Naive B cell (primary cell): ENCODE data around the gene TMEM53. TPM values are rescaled to one million over a fixed set of nuclear protein-coding genes. Genes with fewer than 3 reads are reported as not detected.
"Not testable (repeated sequence)": the region's sequence is repeated elsewhere in the genome, so short reads cannot be mapped to it uniquely, and the experiment has no call there.

Experiments used
- ATAC-seq, 2 donors: fragments of 150-1000 bp; cut with Tn5 transposase; 2 replicates each; pipeline ENCODE4 v1.10.0; 2021; ENCODE audit warnings: low read depth in 2 of 2, mild to moderate bottlenecking in 2 of 2, moderate library complexity in 2 of 2
- DNase-seq: peaks from one replicate; pipeline ENCODE4 v3.0.0; 2022
- H3K27ac Mint-ChIP-seq, 6 donors: one replicate each; pipeline ENCODE4 v1.8.0; 2020 to 2022; ENCODE audit warnings: mild to moderate bottlenecking in 6 of 6, mixed read lengths in 6 of 6, moderate library complexity in 5 of 6, inconsistent platforms in 2 of 6
- H3K27me3 Mint-ChIP-seq, 3 donors: one replicate each; pipeline ENCODE4 v1.8.0; 2021 to 2022; ENCODE audit warnings: mixed read lengths in 3 of 3, mild to moderate bottlenecking in 1 of 3
- H3K36me3 Mint-ChIP-seq, 2 donors: one replicate each; pipeline ENCODE4 v1.8.0; 2020 to 2022; ENCODE audit warnings: mixed read lengths in 2 of 2, inconsistent platforms in 1 of 2, mild to moderate bottlenecking in 1 of 2
- H3K4me1 Mint-ChIP-seq, 3 donors: one replicate each; pipeline ENCODE4 v1.8.0; 2020 to 2022; ENCODE audit warnings: mixed read lengths in 3 of 3, inconsistent platforms in 1 of 3, mild to moderate bottlenecking in 1 of 3, moderate library complexity in 1 of 3
- H3K4me3 Mint-ChIP-seq, 8 donors: one replicate each; pipeline ENCODE4 v1.8.0; 2020 to 2022; ENCODE audit warnings: mild to moderate bottlenecking in 8 of 8, mixed read lengths in 8 of 8, moderate library complexity in 8 of 8, inconsistent platforms in 2 of 8
- H3K9me3 Mint-ChIP-seq, 7 donors: one replicate each; pipeline ENCODE4 v1.8.0; 2020 to 2022; ENCODE audit warnings: mixed read lengths in 7 of 7, mild to moderate bottlenecking in 5 of 7, inconsistent platforms in 2 of 7, moderate library complexity in 1 of 7
- polyA plus RNA-seq, 6 donors: library from polyadenylated mRNA; unstranded; fragments of 300-500 nt; fragmentation: Illumina TruSeq; gene quantifications; one replicate each; pipeline ENCODE4 v1.2.3, GENCODE V29; 2021; ENCODE audit warnings: low read depth in 6 of 6

TMEM53 gene
- polyA plus RNA-seq, 6 donors from 2014 or later = 1.2 to 10.3 (median 7.4) TPM

DNA sequence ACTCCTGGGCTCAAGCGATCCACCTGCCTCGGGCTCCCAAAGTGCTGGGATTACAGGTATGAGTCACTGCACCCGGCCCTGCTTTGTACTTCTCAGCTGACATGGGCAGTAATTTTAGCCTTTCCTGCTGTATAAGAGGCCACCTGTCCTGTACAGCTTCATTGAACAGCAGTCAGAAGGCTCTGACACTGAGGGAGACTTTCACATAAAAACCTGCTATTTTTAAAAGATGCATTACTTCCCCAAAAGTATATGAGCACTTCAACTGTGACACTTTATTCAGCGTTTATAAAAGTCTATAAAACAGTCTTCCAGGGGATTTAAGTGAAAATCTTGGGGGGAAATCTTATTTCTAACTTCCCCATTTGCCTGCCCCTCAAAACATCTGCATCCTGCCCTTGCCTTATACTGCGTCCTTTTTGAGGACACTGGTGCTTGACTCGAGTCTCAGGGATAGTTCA is 39.1 kb upstream of the TMEM53 start:
- peak overlapping the region; percentile 86 to 98 (median 96) for H3K27ac Mint-ChIP-seq
- peaks cover 44 to 74% (median 68%) of the 10 kb centered on the region in 3 donors for H3K4me1 Mint-ChIP-seq

DNA sequence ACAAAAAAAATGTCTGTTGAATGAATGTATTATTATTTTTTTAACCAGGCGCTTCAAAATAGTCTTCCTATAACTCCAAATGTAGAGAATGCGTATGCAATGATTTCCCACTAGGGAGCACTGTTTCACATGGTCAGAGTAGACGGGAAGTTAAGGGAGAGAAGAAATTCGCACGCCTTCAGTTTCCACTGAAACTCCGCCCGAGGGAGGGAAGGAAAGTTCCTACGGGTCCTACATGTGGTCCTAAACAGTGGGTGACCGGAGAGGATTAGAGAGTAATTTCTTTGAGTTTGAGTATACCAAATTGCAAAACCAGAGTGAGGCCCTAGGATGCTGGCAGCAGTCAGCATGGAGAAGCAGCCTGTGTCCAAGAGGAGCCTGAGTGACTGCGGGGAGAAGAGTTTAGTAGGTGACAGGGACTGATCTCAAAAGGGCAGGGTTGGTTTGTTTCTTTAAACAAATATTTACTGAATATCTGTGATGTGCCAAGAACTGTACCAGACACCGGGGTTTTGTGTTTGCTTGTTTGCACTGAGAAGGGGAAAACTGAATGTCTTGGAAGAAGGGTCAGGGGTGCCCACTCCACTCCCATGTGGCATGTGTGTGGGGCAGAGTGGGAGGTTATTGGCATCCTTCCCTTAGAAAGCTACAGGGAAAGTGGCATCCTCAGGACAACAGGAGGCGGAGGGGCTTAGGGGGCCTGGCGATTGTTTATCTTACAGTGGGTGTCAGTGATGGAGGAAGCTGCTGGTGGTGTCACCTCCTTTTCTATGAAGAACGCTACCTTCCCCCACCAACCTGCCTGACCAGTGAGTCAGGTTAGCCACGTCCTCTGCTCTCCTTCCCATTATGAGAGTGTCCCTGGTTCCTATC is 33.9 kb upstream of the TMEM53 start:
- H3K4me1 Mint-ChIP-seq = peaks cover 18 to 40% (median 33%) of the 10 kb centered on the region in 3 donors
- H3K27ac Mint-ChIP-seq = peak overlapping the region in 4 of 6 donors; percentile 1 to 89 (median 35)
- H3K27me3 Mint-ChIP-seq = no peaks in the 10 kb centered on the region
- ATAC-seq (peak; percentile 63 to 71), DNase-seq (peak; percentile 55)
- no peaks in the 10 kb centered on the region for H3K36me3 Mint-ChIP-seq
- H3K4me3 Mint-ChIP-seq = peak overlapping the region; percentile 13 to 91 (median 65)
- H3K9me3 Mint-ChIP-seq = no peaks in the 10 kb centered on the region

More for the DNA sequence above, 39.1 kb upstream of the TMEM53 start:
- peaks cover 0 to 1% (median 0%) of the 10 kb centered on the region in 7 donors for H3K9me3 Mint-ChIP-seq
- peak overlapping the region; percentile 33 to 91 (median 80) for H3K4me3 Mint-ChIP-seq
- peak; percentile 74 to 77 for ATAC-seq
- no peaks in the 10 kb centered on the region for H3K36me3 Mint-ChIP-seq
- no peaks in the 10 kb centered on the region for H3K27me3 Mint-ChIP-seq
- DNase-seq = peak; percentile 65

DNA sequence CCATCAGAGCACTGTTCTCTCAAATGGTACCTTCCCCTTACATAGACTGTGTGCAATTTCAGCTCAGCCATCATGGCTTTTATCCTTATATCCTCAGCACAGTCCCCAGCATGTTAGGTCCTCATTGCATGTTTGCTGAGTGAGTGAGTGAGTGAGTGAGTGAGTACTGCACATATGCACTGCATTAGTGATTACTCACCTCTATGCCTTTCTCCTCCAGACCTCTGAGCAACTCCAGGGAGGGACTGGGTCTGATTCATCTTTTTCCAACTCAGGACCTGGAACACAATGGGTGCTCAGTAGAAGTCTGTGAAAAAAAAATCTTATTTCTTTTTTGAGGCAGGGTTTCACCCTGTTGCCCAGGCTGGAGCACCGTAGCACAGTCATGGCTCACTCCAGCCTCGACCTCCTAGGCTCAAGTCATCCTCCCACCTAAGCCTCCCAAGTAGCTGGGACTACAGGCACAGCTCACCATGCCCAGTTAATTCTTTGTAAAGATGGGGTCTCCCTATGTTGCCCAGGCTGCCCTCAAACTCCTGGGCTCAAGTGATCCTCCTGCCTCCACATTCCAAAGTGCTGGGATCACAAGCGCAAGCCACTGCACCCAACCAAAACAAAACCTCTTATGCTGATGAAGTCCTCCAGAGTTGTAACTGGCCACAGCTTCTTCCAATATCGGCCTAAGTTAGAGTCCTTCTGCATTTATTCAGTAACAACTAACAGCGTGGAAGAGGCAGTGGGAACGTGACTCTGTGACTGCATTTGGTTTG is 33.0 kb upstream of the TMEM53 start:
- Mint-ChIP-seq H3K4me1 (peaks cover 18 to 32% (median 24%) of the 10 kb centered on the region in 3 donors), H3K4me3 (no peak overlapping the region), H3K27me3 (no peaks in the 10 kb centered on the region), H3K36me3 (no peaks in the 10 kb centered on the region), H3K27ac (peak overlapping the region in 2 of 6 donors; percentile 28 to 35), H3K9me3 (no peaks in the 10 kb centered on the region)
- ATAC-seq = no peak
- DNase-seq = no peak

DNA sequence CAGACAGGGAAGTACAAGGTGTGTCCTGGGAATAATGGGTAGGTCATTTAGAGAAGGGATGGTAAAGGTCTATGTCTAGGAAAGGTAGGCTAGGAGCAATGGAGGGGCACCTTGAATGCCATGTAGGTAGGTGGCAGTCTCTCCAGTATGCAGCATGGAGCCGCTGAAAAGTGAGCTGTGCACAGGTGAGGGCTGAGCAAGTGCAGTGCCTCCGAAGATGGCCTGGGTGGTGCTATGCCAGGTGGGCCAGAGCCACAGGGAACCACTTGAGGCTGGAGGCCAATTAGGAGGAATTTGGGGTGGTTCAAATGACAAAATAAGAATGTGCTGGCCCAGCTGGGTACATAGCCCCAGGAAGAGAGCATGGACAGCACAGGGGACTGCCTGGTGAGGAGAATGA is 31.7 kb upstream of the TMEM53 start:
- Mint-ChIP-seq H3K36me3 (no peaks in the 10 kb centered on the region), H3K27me3 (no peaks in the 10 kb centered on the region), H3K9me3 (no peaks in the 10 kb centered on the region), H3K27ac (peak overlapping the region in 1 of 6 donors; percentile 70), H3K4me1 (peaks cover 14 to 25% (median 18%) of the 10 kb centered on the region in 3 donors), H3K4me3 (no peak overlapping the region)
- ATAC-seq = no peak
- no peak for DNase-seq

DNA sequence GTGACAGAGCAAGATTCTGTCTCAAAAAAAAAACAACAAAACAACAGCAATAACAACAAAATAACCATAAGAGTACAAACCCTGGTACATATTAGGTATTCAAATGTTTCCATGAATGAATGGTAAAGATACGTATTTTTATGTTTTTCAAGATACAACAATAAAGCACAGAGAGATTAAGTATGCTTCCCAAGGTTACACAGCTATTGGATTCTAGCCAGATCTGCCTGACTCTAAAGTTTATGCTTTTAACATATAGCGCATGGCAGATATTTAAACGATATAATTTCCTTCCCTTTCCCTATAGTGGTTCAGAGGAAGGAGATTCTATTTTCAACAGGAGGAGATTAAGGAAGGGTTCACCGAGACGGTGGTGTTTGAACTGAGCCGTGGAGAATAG is 31.2 kb upstream of the TMEM53 start:
- DNase-seq (no peak), ATAC-seq (no peak)
- H3K27ac Mint-ChIP-seq = peak overlapping the region in 2 of 6 donors; percentile 13 to 70
- H3K36me3 Mint-ChIP-seq = no peaks in the 10 kb centered on the region
- H3K4me1 Mint-ChIP-seq = peaks cover 14 to 22% (median 18%) of the 10 kb centered on the region in 3 donors
- no peaks in the 10 kb centered on the region for H3K9me3 Mint-ChIP-seq
- no peak overlapping the region for H3K4me3 Mint-ChIP-seq
- no peaks in the 10 kb centered on the region for H3K27me3 Mint-ChIP-seq

DNA sequence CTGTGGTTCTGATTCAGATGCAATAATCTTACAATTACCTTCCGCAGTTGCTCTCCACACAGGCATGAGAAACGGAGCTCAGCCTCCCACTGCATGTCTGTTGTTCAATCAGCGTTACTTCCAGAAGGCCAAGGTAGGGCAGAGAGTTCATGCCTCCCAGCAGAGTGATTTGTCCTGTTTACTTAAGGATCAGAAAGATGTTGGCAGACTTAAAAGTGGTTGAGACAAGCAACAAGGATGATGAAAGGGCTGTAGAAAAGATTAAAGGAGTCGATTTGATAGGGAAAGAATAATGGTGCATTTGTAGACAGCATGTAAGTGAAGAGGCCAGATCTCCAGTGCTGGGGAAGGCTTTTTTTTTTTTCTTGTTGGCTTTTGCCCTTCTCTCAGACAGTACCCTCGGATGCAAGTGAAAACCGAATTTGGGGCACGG is 26.9 kb upstream of the TMEM53 start:
- Mint-ChIP-seq H3K27me3 (no peaks in the 10 kb centered on the region), H3K9me3 (no peaks in the 10 kb centered on the region), H3K4me3 (no peak overlapping the region), H3K4me1 (peaks cover 20 to 31% (median 24%) of the 10 kb centered on the region in 3 donors), H3K36me3 (no peaks in the 10 kb centered on the region), H3K27ac (no peak overlapping the region)
- ATAC-seq = no peak
- no peak for DNase-seq

DNA sequence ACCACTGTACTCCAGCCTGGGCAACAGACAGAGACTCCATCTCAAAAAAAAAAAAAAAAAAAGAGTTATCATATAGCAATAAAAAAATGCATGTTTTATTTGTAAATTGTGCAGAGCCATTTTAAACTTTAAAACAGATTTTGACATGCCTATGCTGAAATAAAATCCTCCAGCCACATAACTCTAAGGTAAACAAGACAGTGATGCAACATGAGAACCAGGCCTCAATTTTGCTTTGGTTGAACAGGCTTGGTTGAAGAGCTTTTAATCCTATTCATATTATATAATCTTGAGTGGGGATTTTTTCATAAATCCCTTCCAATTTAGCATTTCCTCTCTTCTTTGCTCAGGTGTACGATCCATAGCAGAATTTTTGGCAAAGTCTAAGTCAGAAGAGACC is 26.3 kb upstream of the TMEM53 start:
- Mint-ChIP-seq H3K9me3 (no peaks in the 10 kb centered on the region), H3K27me3 (no peaks in the 10 kb centered on the region), H3K4me1 (peaks cover 20 to 37% (median 30%) of the 10 kb centered on the region in 3 donors), H3K27ac (no peak overlapping the region), H3K36me3 (no peaks in the 10 kb centered on the region), H3K4me3 (no peak overlapping the region)
- ATAC-seq (no peak), DNase-seq (no peak)

DNA sequence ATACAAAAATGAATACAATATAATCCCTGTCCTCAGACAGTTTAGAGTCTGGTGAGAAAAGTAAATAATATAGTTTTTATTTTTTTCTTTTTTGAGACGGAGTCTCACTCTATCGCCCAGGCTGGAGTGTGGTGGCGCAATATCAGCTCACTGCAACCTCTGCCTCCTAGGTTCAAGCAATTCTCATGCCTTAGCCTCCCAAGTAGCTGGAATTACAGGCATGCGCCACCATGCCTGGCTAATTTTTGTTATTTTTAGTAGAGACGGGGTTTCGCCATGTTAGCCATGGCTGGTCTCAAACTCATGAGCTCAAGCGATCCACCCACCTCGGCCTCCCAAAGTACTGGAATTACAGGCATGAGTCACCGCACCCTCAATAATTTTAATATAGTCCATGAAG is 25.1 kb upstream of the TMEM53 start:
- not testable (repeated sequence) for H3K9me3 Mint-ChIP-seq, H3K4me3 Mint-ChIP-seq, H3K27ac Mint-ChIP-seq, H3K36me3 Mint-ChIP-seq, ATAC-seq, DNase-seq, H3K27me3 Mint-ChIP-seq
- peaks cover 29 to 49% (median 42%) of the 10 kb centered on the region in 3 donors for H3K4me1 Mint-ChIP-seq

DNA sequence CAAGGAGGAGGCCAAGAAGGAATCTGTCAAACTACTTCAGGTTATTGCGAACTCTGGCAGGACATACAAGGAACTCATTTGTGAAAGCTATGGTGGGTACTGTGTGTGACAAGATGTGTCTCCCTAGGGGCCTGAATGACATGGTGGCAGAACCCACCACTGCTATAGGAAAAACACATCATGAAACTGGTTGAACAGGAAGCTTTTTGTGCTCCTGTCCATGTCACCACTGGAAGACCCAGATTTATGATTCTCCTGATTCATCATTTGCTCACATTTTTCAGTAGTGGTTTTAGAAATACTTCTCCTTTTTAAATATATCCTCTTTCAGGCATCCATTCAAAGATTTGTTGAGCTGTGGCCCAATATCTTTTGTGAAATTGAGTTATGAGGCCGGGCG is 23.9 kb upstream of the TMEM53 start:
- H3K4me1 Mint-ChIP-seq = peaks cover 35 to 58% (median 48%) of the 10 kb centered on the region in 3 donors
- H3K27ac Mint-ChIP-seq = peak overlapping the region in 4 of 6 donors; percentile 41 to 86 (median 74)
- no peaks in the 10 kb centered on the region for H3K27me3 Mint-ChIP-seq
- peak; percentile 54 to 61 for ATAC-seq
- no peaks in the 10 kb centered on the region for H3K36me3 Mint-ChIP-seq
- peak overlapping the region in 6 of 8 donors; percentile 11 to 73 (median 52) for H3K4me3 Mint-ChIP-seq
- peak; percentile 41 for DNase-seq
- no peaks in the 10 kb centered on the region for H3K9me3 Mint-ChIP-seq

DNA sequence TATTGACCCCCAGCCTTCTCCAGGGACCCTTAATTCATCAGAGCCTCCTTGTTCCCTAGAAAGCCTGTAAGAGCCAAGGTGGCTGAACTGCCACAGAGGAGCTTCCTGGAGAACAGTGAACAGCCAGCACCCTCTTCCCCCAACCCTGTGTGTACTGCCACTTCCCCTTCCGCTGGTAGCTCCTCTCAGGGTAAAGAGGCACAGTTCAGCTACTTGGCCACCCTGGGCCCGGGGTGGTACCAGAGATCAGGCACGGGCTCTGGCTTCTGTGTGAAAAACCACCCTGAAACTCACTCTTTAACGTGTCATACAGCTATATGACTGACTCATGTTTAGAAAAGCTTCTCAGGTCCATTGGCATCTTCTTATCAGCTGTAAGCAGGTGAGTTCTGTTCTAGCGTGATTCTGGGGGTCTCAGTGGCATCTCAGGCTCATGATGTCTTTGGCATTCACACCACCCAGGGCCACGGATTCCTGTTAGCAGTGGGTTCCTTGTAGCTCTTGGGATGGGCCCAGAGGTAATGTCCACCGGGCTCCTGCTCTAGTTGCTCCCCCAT is 22.6 kb upstream of the TMEM53 start:
- Mint-ChIP-seq H3K27ac (peak overlapping the region; percentile 37 to 87 (median 76)), H3K36me3 (no peaks in the 10 kb centered on the region), H3K4me1 (peaks cover 36 to 58% (median 48%) of the 10 kb centered on the region in 3 donors), H3K9me3 (no peaks in the 10 kb centered on the region), H3K27me3 (no peaks in the 10 kb centered on the region), H3K4me3 (peak overlapping the region in 7 of 8 donors; percentile 15 to 81 (median 63))
- DNase-seq (peak; percentile 51), ATAC-seq (peak; percentile 80 to 82)

DNA sequence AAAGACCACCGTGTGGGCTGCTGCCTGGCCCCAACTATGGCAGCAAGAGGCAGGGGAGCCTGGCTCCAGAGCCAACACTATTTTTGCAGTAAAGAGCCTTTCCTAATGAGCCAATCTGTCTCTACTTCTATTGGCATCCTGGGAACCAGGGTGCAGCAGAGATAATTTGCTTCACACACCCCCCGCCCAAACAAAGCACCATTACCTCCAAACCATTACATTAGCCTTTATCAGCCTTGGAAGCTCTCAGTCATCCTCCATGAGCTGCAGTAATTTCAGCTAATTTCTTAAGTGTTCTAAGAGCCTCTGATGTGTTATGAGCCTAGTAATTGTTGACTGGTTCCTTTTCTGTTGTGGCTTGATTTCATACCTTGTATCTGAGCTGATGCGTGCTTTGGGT is 21.8 kb upstream of the TMEM53 start:
- H3K4me1 Mint-ChIP-seq = peaks cover 36 to 57% (median 48%) of the 10 kb centered on the region in 3 donors
- no peaks in the 10 kb centered on the region for H3K9me3 Mint-ChIP-seq
- H3K36me3 Mint-ChIP-seq = no peaks in the 10 kb centered on the region
- H3K27me3 Mint-ChIP-seq = peaks cover 0 to 5% (median 0%) of the 10 kb centered on the region in 3 donors
- no peak for DNase-seq
- no peak for ATAC-seq
- peak overlapping the region in 1 of 6 donors; percentile 82 for H3K27ac Mint-ChIP-seq
- H3K4me3 Mint-ChIP-seq = peak overlapping the region in 1 of 8 donors; percentile 79

DNA sequence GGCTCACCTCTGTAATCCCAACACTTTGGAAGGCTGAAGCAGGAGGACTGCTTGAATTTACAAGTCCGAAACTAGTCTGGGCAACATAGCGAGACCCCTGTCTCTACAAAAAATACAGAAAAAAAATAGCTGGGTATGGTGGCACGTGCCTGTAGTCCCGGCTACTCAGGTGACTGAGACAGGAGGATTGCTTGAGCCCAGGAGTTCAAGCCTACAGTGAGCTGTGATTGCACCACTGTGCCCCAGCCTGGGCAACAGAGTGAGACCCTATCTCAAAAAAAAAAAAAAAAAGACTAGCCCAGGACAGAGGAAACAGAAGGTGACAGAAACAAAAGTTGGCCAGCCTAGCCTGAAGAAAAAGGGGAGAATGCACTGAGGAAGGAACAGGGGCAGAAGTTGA is 21.4 kb upstream of the TMEM53 start:
- no peak overlapping the region for H3K27ac Mint-ChIP-seq
- peaks cover 0 to 5% (median 0%) of the 10 kb centered on the region in 3 donors for H3K27me3 Mint-ChIP-seq
- ATAC-seq (no peak), DNase-seq (no peak)
- peak overlapping the region in 2 of 8 donors; percentile 30 to 43 for H3K4me3 Mint-ChIP-seq
- no peaks in the 10 kb centered on the region for H3K9me3 Mint-ChIP-seq
- H3K36me3 Mint-ChIP-seq = no peaks in the 10 kb centered on the region
- H3K4me1 Mint-ChIP-seq = peaks cover 36 to 56% (median 48%) of the 10 kb centered on the region in 3 donors
